IMR-90 (cell line): Measurements from ENCODE around the gene CRIP1. TPM values are rescaled to one million over a fixed set of nuclear protein-coding genes. Genes with fewer than 3 reads are reported as not detected.

Experiments used
- ATAC-seq: fragments of 200-7000 bp; cut with Tn5 transposase; 2 replicates; pipeline ENCODE4 v1.9.1; 2020; ENCODE audit warnings: low read depth, mild to moderate bottlenecking, moderate library complexity
- BruUV-seq: library from RNA; stranded (reverse); fragments of 400-500 nt; replicated peaks from 2 replicates; lab custom pipeline; 2021; lab: Mats Ljungman, UMichigan
- CTCF ChIA-PET: fragments of 300-600 bp; formaldehyde crosslinking; extraction: SDS; loops from one replicate; lab custom pipeline; 2021; ENCODE audit warnings: antibody characterized with exemption; lab: Yijun Ruan, JAX
- POLR2A ChIA-PET: fragments of 300-600 bp; sonication (Branson Sonifier 250); formaldehyde crosslinking; loops from one replicate; lab custom pipeline; 2022; ENCODE audit warnings: antibody characterized with exemption; ENCODE audit not compliant: unreplicated experiment; lab: Charles Lee
- DNase-seq: peaks from one replicate; pipeline ENCODE4 v3.0.0; 2013
- H2AFZ ChIP-seq: replicated peaks from 2 replicates; pipeline ENCODE3; 2013; ENCODE audit warnings: low read length, mild to moderate bottlenecking; ENCODE audit not compliant: poor library complexity
- H2AK5ac ChIP-seq: 2 replicates; pipeline ENCODE4 v1.6.1; 2013; ENCODE audit warnings: low read depth, low read length, inconsistent platforms
- H2AK9ac ChIP-seq: replicated peaks from 2 replicates; pipeline ENCODE3; 2013; ENCODE audit warnings: mild to moderate bottlenecking, low read depth, low read length, moderate library complexity; ENCODE audit not compliant: poor library complexity
- H2BK120ac ChIP-seq: 2 replicates; pipeline ENCODE4 v1.6.1; 2013; ENCODE audit warnings: low read depth, low read length, inconsistent platforms
- H2BK15ac ChIP-seq: 3 replicates; pipeline ENCODE4 v1.6.1; 2013; ENCODE audit warnings: low read depth, low read length, inconsistent platforms
- H2BK20ac ChIP-seq: 2 replicates; pipeline ENCODE4 v1.6.1; 2013; ENCODE audit warnings: low read depth, mild to moderate bottlenecking, inconsistent platforms, low read length, moderate library complexity
- H2BK5ac ChIP-seq: 2 replicates; pipeline ENCODE4 v1.6.1; 2013; ENCODE audit warnings: mild to moderate bottlenecking, low read depth, low read length, inconsistent platforms; ENCODE audit not compliant: poor library complexity, severe bottlenecking
- H3K14ac ChIP-seq: replicated peaks from 2 replicates; pipeline ENCODE4 v1.6.1; 2013; ENCODE audit warnings: low read depth, low read length, inconsistent platforms
- H3K18ac ChIP-seq: 2 replicates; pipeline ENCODE4 v1.6.1; 2013; ENCODE audit warnings: low read depth, low read length, control low read depth
- H3K23ac ChIP-seq: 2 replicates; pipeline ENCODE4 v1.6.1; 2013; ENCODE audit warnings: low read depth, low read length, inconsistent platforms
- H3K27ac ChIP-seq: 2 replicates; pipeline ENCODE4 v1.5.1; 2013; ENCODE audit warnings: mild to moderate bottlenecking, control low read depth, low read length; ENCODE audit not compliant: insufficient read depth
- H3K27me3 ChIP-seq: 2 replicates; pipeline ENCODE4 v1.6.1; 2013; ENCODE audit warnings: low read length; ENCODE audit not compliant: control insufficient read depth, insufficient read depth
- H3K36me3 ChIP-seq: 2 replicates; pipeline ENCODE4 v1.6.1; 2013; ENCODE audit warnings: low read length, mixed read lengths; ENCODE audit not compliant: control insufficient read depth, insufficient read depth
- H3K4ac ChIP-seq: 2 replicates; pipeline ENCODE4 v1.6.1; 2013; ENCODE audit warnings: low read depth, low read length, inconsistent platforms
- H3K4me1 ChIP-seq: 2 replicates; pipeline ENCODE4 v1.6.1; 2013; ENCODE audit warnings: low read length, mixed read lengths; ENCODE audit not compliant: control insufficient read depth, insufficient read depth
- H3K4me2 ChIP-seq: 2 replicates; pipeline ENCODE4 v1.6.1; 2013; ENCODE audit warnings: low read depth, mild to moderate bottlenecking, control low read depth, low read length, moderate library complexity
- H3K4me3 ChIP-seq: 2 replicates; pipeline ENCODE4 v1.5.1; 2013; ENCODE audit warnings: low read depth, mild to moderate bottlenecking, control low read depth, low read length, moderate library complexity; ENCODE audit not compliant: insufficient read depth
- H3K56ac ChIP-seq: 2 replicates; pipeline ENCODE4 v1.6.1; 2013; ENCODE audit warnings: low read length, inconsistent platforms; ENCODE audit not compliant: insufficient read depth; ENCODE audit errors: extremely low read depth
- H3K79me1 ChIP-seq, 2 experiments: 2 replicates each; pipeline ENCODE4 v1.6.1; 2013; ENCODE audit warnings: low read length in 2 of 2, inconsistent platforms in 1 of 2, low read depth in 1 of 2
- H3K9ac ChIP-seq: 2 replicates; pipeline ENCODE4 v1.6.1; 2013; ENCODE audit warnings: low read depth, low read length, control low read depth
- H3K9me1 ChIP-seq: 2 replicates; pipeline ENCODE4 v1.6.1; 2013; ENCODE audit warnings: low read length, inconsistent platforms; ENCODE audit not compliant: insufficient read depth
- H3K9me3 ChIP-seq: 2 replicates; pipeline ENCODE4 v1.6.1; 2013; ENCODE audit warnings: low read length; ENCODE audit not compliant: control insufficient read depth, insufficient read depth
- H4K20me1 ChIP-seq: 2 replicates; pipeline ENCODE4 v1.6.1; 2013; ENCODE audit warnings: low read length, inconsistent platforms; ENCODE audit not compliant: insufficient read depth
- H4K5ac ChIP-seq: 2 replicates; pipeline ENCODE4 v1.6.1; 2013; ENCODE audit warnings: mild to moderate bottlenecking, low read depth, low read length, control low read depth
- H4K8ac ChIP-seq, 2 experiments: 2 replicates each; pipeline ENCODE4 v1.6.1; 2013; ENCODE audit warnings: low read depth in 2 of 2, low read length in 2 of 2, control low read depth in 1 of 2, inconsistent platforms in 1 of 2
- H4K91ac ChIP-seq: 2 replicates; pipeline ENCODE4 v1.6.1; 2013; ENCODE audit warnings: low read depth, low read length, inconsistent platforms; ENCODE audit not compliant: insufficient read depth
- MAZ ChIP-seq: IDR thresholded peaks from 2 replicates; pipeline ENCODE4 v1.6.1; 2012; ENCODE audit warnings: low read depth, mild to moderate bottlenecking, low read length, improper control_type of control experiment, moderate library complexity, borderline replicate concordance
- WGBS, 2 experiments: methylation state at CpG; one replicate each; pipeline versions ENCODE4 v1.1.5 to v1.1.7; 2013; ENCODE audit warnings: missing lambda C conversion rate in 2 of 2; ENCODE audit not compliant: insufficient read length in 1 of 2; ENCODE audit errors: extremely low coverage in 2 of 2; 5-methylcytosine and 5-hydroxymethylcytosine counted together
- dilution Hi-C: fragments of 300-500 bp; cut with HindIII; formaldehyde crosslinking; loops from one replicate; pipeline ENCODE4 v1.14.3; 2018; ENCODE audit warnings: low sequenced_read_pairs; ENCODE audit not compliant: unreplicated experiment
- in situ Hi-C: fragments of 300-500 bp; cut with MboI; formaldehyde crosslinking; loops from 3 replicates; pipeline ENCODE4 v1.14.3; 2019; ENCODE audit warnings: low sequenced_read_pairs, inconsistent platforms, mixed read lengths
- intact Hi-C: fragments of 100-400 bp; cut with micrococcal nuclease; formaldehyde crosslinking; loops from 2 replicates; pipeline ENCODE4 v1.10.0; 2022
- polyA plus RNA-seq, 3 experiments: library from polyadenylated mRNA; depleted of rRNA; stranded (reverse); fragments of >200 nt; gene quantifications; 2 replicates each; pipeline ENCODE4 v1.2.3, GENCODE V29; 2012; ENCODE audit warnings: low replicate concordance in 1 of 3
- total RNA-seq: library from RNA; depleted of rRNA; stranded (reverse); fragments of >200 nt; gene quantifications from 2 replicates; pipeline ENCODE4 v1.2.3, GENCODE V29; 2012
- TF ChIP-seq, protein P1 (sequence below): fragments of 150-350 bp; IDR thresholded peaks from 2 replicates; pipeline ENCODE4 v1.6.1; 2016; ENCODE audit warnings: low read depth, mild to moderate bottlenecking, low read length, moderate library complexity, borderline replicate concordance

Gene CRIP1
- total and polyA plus RNA-seq, 2 of the 4 experiments (the other 2 are of a cell fraction), result 0.21 TPM; not detected in 1

DNA sequence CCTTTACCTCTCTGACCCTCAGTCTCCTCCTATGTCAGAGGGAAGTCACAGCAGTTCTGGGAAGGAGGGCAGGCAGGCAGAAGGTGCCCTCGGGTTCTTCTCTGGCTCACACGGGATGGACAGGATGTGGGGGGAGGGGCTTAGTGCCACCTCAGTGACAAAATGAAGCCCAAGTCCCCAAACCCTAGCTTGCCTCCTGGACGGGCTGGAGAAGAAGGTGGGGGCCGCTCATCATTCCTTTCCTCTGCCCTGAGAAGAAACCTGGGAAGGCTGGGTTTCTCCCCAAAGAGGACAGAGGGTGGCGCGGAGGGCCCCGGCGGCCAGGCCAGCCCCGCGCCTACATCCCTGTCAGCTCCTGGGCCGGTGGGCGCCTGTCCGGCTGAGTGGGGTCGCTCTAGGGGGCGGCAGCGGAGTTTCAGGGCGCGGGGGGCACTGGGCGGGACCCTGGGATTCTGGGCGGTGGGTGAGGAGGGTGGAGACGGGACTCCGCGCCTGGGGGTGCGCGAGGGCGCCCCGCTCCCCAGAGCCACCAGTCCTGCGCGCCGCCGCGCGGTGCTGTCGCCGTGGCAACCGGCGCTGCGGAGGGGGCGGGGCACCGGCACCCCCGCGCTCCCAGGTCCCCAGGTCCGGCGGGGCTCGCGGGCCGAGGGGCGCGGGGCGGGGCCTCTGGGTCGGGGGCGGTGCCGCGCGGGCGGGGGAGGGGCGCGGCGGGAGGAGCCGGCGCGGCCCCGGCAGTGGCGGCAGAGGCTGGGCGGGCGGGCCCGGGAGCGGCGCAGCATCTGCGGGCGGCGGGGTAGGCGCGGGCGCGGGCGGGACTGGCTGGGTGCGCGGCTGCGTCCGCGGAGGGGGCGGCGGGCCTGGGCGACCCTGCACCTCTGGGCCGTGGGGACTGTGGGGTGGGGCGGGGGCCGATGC lies 39.4 kb downstream of the CRIP1 start, which contains the start of gene TMEM121:
TMEM121 (plus strand) TSS at position 723 of the 915 bp plus-strand sequence. CDS start 2,252 bp downstream, outside the sequence.
- H2AK5ac ChIP-seq, result peak within 1 kb of the TSS; percentile 33
- H3K56ac ChIP-seq, result no peak within 1 kb of the TSS
- no peak within 1 kb of the TSS for H2BK120ac ChIP-seq
- H4K8ac ChIP-seq, result peak within 1 kb of the TSS in 1 of 2 experiments; percentile 5; a peak in 1 of 4 replicates
- no peaks in the 10 kb centered on the region for H3K36me3 ChIP-seq
- dilution Hi-C loops (no loop called here), intact Hi-C loops (loop anchor here (5.0 kb wide), 1 partner anchor 34 kb away; the partner anchor contains the start of gene TEDC1), in situ Hi-C loops (no loop called here)
- POLR2A ChIA-PET, result no interaction called here
- peak within 1 kb of the TSS; percentile 83 for H3K4me2 ChIP-seq
- H2BK5ac ChIP-seq, result no peak within 1 kb of the TSS
- no peak within 1 kb of the TSS for H3K27ac ChIP-seq
- no peak within 1 kb of the TSS for H4K91ac ChIP-seq
- peaks cover 9% of the 10 kb centered on the region; the same call in 1 of the 2 replicates for H3K4me1 ChIP-seq
- no peak within 1 kb of the TSS for H3K18ac ChIP-seq
- 0 out of 2 replicates have a peak, but pooled peaks cover 3% of the 10 kb centered on the region for H4K20me1 ChIP-seq
- no peaks in the 10 kb centered on the region for H3K9me3 ChIP-seq
- no TSS peak for BruUV-seq
- peak within 1 kb of the TSS; percentile 96 for H2AFZ ChIP-seq
- peak within 1 kb of the TSS; percentile 85 for H2AK9ac ChIP-seq
- no peak for DNase-seq
- H2BK20ac ChIP-seq, result no peak within 1 kb of the TSS
- peak within 1 kb of the TSS; percentile 4; the same call in 1 of the 2 replicates for H3K23ac ChIP-seq
- ATAC-seq, result peak; percentile 57
- 0 out of 2 replicates have a peak within 1 kb of the TSS, but pooled peaks have one; percentile 3 for H3K14ac ChIP-seq
- no peaks in the 10 kb centered on the region for H3K9me1 ChIP-seq
- H3K4me3 ChIP-seq, result peak within 1 kb of the TSS; percentile 57
- no peaks in the 10 kb centered on the region for H3K79me1 ChIP-seq
- no peak within 1 kb of the TSS for H4K5ac ChIP-seq
- peak within 1 kb of the TSS; percentile 46 for H3K9ac ChIP-seq
- no peaks in the 10 kb centered on the region; the same call in 1 of the 2 replicates for H3K27me3 ChIP-seq
- H2BK15ac ChIP-seq, result no peak within 1 kb of the TSS
- peak within 1 kb of the TSS; percentile 29; the same call in 1 of the 2 replicates for H3K4ac ChIP-seq
- WGBS, 2 experiments, result no CpG with 5 or more reads among the region's 88 CpGs
- CTCF ChIA-PET, result interaction anchor here (0.6 kb wide), 1 partner anchor 92 kb away, joined by 3 read pairs; no protein-coding TSS in a partner anchor
- TF ChIP-seq, protein P1, sequence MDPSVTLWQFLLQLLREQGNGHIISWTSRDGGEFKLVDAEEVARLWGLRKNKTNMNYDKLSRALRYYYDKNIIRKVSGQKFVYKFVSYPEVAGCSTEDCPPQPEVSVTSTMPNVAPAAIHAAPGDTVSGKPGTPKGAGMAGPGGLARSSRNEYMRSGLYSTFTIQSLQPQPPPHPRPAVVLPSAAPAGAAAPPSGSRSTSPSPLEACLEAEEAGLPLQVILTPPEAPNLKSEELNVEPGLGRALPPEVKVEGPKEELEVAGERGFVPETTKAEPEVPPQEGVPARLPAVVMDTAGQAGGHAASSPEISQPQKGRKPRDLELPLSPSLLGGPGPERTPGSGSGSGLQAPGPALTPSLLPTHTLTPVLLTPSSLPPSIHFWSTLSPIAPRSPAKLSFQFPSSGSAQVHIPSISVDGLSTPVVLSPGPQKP, result no peak
- TF ChIP-seq MAZ, result 0 out of 2 replicates have a peak, but pooled peaks have one; percentile 25
